IMR-90 (cell line): ENCODE data around the gene CATSPERB. TPM values are rescaled to one million over a fixed set of nuclear protein-coding genes. Genes with fewer than 3 reads are reported as not detected.

ENCODE experiments used
- ATAC-seq: fragments of 200-7000 bp; cut with Tn5 transposase; 2 replicates; pipeline ENCODE4 v1.9.1; 2020; ENCODE audit warnings: low read depth, mild to moderate bottlenecking, moderate library complexity
- BruUV-seq: library from RNA; stranded (reverse); fragments of 400-500 nt; replicated peaks from 2 replicates; lab custom pipeline; 2021; lab: Mats Ljungman, UMichigan
- CTCF ChIA-PET: fragments of 300-600 bp; formaldehyde crosslinking; extraction: SDS; loops from one replicate; lab custom pipeline; 2021; ENCODE audit warnings: antibody characterized with exemption; lab: Yijun Ruan, JAX
- POLR2A ChIA-PET: fragments of 300-600 bp; sonication (Branson Sonifier 250); formaldehyde crosslinking; loops from one replicate; lab custom pipeline; 2022; ENCODE audit warnings: antibody characterized with exemption; ENCODE audit not compliant: unreplicated experiment; lab: Charles Lee
- DNase-seq: peaks from one replicate; pipeline ENCODE4 v3.0.0; 2013
- H2AFZ ChIP-seq: replicated peaks from 2 replicates; pipeline ENCODE3; 2013; ENCODE audit warnings: low read length, mild to moderate bottlenecking; ENCODE audit not compliant: poor library complexity
- H2AK5ac ChIP-seq: 2 replicates; pipeline ENCODE4 v1.6.1; 2013; ENCODE audit warnings: low read depth, low read length, inconsistent platforms
- H2AK9ac ChIP-seq: replicated peaks from 2 replicates; pipeline ENCODE3; 2013; ENCODE audit warnings: mild to moderate bottlenecking, low read depth, low read length, moderate library complexity; ENCODE audit not compliant: poor library complexity
- H2BK120ac ChIP-seq: 2 replicates; pipeline ENCODE4 v1.6.1; 2013; ENCODE audit warnings: low read depth, low read length, inconsistent platforms
- H2BK15ac ChIP-seq: 3 replicates; pipeline ENCODE4 v1.6.1; 2013; ENCODE audit warnings: low read depth, low read length, inconsistent platforms
- H2BK20ac ChIP-seq: 2 replicates; pipeline ENCODE4 v1.6.1; 2013; ENCODE audit warnings: low read depth, mild to moderate bottlenecking, inconsistent platforms, low read length, moderate library complexity
- H2BK5ac ChIP-seq: 2 replicates; pipeline ENCODE4 v1.6.1; 2013; ENCODE audit warnings: mild to moderate bottlenecking, low read depth, low read length, inconsistent platforms; ENCODE audit not compliant: poor library complexity, severe bottlenecking
- H3K14ac ChIP-seq: replicated peaks from 2 replicates; pipeline ENCODE4 v1.6.1; 2013; ENCODE audit warnings: low read depth, low read length, inconsistent platforms
- H3K18ac ChIP-seq: 2 replicates; pipeline ENCODE4 v1.6.1; 2013; ENCODE audit warnings: low read depth, low read length, control low read depth
- H3K23ac ChIP-seq: 2 replicates; pipeline ENCODE4 v1.6.1; 2013; ENCODE audit warnings: low read depth, low read length, inconsistent platforms
- H3K27ac ChIP-seq: 2 replicates; pipeline ENCODE4 v1.5.1; 2013; ENCODE audit warnings: mild to moderate bottlenecking, control low read depth, low read length; ENCODE audit not compliant: insufficient read depth
- H3K27me3 ChIP-seq: 2 replicates; pipeline ENCODE4 v1.6.1; 2013; ENCODE audit warnings: low read length; ENCODE audit not compliant: control insufficient read depth, insufficient read depth
- H3K36me3 ChIP-seq: 2 replicates; pipeline ENCODE4 v1.6.1; 2013; ENCODE audit warnings: low read length, mixed read lengths; ENCODE audit not compliant: control insufficient read depth, insufficient read depth
- H3K4ac ChIP-seq: 2 replicates; pipeline ENCODE4 v1.6.1; 2013; ENCODE audit warnings: low read depth, low read length, inconsistent platforms
- H3K4me1 ChIP-seq: 2 replicates; pipeline ENCODE4 v1.6.1; 2013; ENCODE audit warnings: low read length, mixed read lengths; ENCODE audit not compliant: control insufficient read depth, insufficient read depth
- H3K4me2 ChIP-seq: 2 replicates; pipeline ENCODE4 v1.6.1; 2013; ENCODE audit warnings: low read depth, mild to moderate bottlenecking, control low read depth, low read length, moderate library complexity
- H3K4me3 ChIP-seq: 2 replicates; pipeline ENCODE4 v1.5.1; 2013; ENCODE audit warnings: low read depth, mild to moderate bottlenecking, control low read depth, low read length, moderate library complexity; ENCODE audit not compliant: insufficient read depth
- H3K56ac ChIP-seq: 2 replicates; pipeline ENCODE4 v1.6.1; 2013; ENCODE audit warnings: low read length, inconsistent platforms; ENCODE audit not compliant: insufficient read depth; ENCODE audit errors: extremely low read depth
- H3K79me1 ChIP-seq, 2 experiments: 2 replicates each; pipeline ENCODE4 v1.6.1; 2013; ENCODE audit warnings: low read length in 2 of 2, inconsistent platforms in 1 of 2, low read depth in 1 of 2
- H3K9ac ChIP-seq: 2 replicates; pipeline ENCODE4 v1.6.1; 2013; ENCODE audit warnings: low read depth, low read length, control low read depth
- H3K9me1 ChIP-seq: 2 replicates; pipeline ENCODE4 v1.6.1; 2013; ENCODE audit warnings: low read length, inconsistent platforms; ENCODE audit not compliant: insufficient read depth
- H3K9me3 ChIP-seq: 2 replicates; pipeline ENCODE4 v1.6.1; 2013; ENCODE audit warnings: low read length; ENCODE audit not compliant: control insufficient read depth, insufficient read depth
- H4K20me1 ChIP-seq: 2 replicates; pipeline ENCODE4 v1.6.1; 2013; ENCODE audit warnings: low read length, inconsistent platforms; ENCODE audit not compliant: insufficient read depth
- H4K5ac ChIP-seq: 2 replicates; pipeline ENCODE4 v1.6.1; 2013; ENCODE audit warnings: mild to moderate bottlenecking, low read depth, low read length, control low read depth
- H4K8ac ChIP-seq, 2 experiments: 2 replicates each; pipeline ENCODE4 v1.6.1; 2013; ENCODE audit warnings: low read depth in 2 of 2, low read length in 2 of 2, control low read depth in 1 of 2, inconsistent platforms in 1 of 2
- H4K91ac ChIP-seq: 2 replicates; pipeline ENCODE4 v1.6.1; 2013; ENCODE audit warnings: low read depth, low read length, inconsistent platforms; ENCODE audit not compliant: insufficient read depth
- CEBPB ChIP-seq: IDR thresholded peaks from 2 replicates; pipeline ENCODE4 v1.6.1; 2012; ENCODE audit warnings: low read depth, low read length, improper control_type of control experiment
- FOS ChIP-seq: fragments of 150-350 bp; IDR thresholded peaks from 2 replicates; pipeline ENCODE4 v1.6.1; 2016; ENCODE audit warnings: low read depth, low read length
- NFE2L2 ChIP-seq: fragments of 150-350 bp; IDR thresholded peaks from 2 replicates; pipeline ENCODE4 v1.6.1; 2016; ENCODE audit warnings: low read depth, mild to moderate bottlenecking, low read length
- RAD21 ChIP-seq: IDR thresholded peaks from 2 replicates; pipeline ENCODE4 v1.6.1; 2012; ENCODE audit warnings: low read length, improper control_type of control experiment
- WGBS, 2 experiments: methylation state at CpG; one replicate each; pipeline versions ENCODE4 v1.1.5 to v1.1.7; 2013; ENCODE audit warnings: missing lambda C conversion rate in 2 of 2; ENCODE audit not compliant: insufficient read length in 1 of 2; ENCODE audit errors: extremely low coverage in 2 of 2; 5-methylcytosine and 5-hydroxymethylcytosine counted together
- dilution Hi-C: fragments of 300-500 bp; cut with HindIII; formaldehyde crosslinking; loops from one replicate; pipeline ENCODE4 v1.14.3; 2018; ENCODE audit warnings: low sequenced_read_pairs; ENCODE audit not compliant: unreplicated experiment
- in situ Hi-C: fragments of 300-500 bp; cut with MboI; formaldehyde crosslinking; loops from 3 replicates; pipeline ENCODE4 v1.14.3; 2019; ENCODE audit warnings: low sequenced_read_pairs, inconsistent platforms, mixed read lengths
- intact Hi-C: fragments of 100-400 bp; cut with micrococcal nuclease; formaldehyde crosslinking; loops from 2 replicates; pipeline ENCODE4 v1.10.0; 2022
- polyA plus RNA-seq, 3 experiments: library from polyadenylated mRNA; depleted of rRNA; stranded (reverse); fragments of >200 nt; gene quantifications; 2 replicates each; pipeline ENCODE4 v1.2.3, GENCODE V29; 2012; ENCODE audit warnings: low replicate concordance in 1 of 3
- total RNA-seq: library from RNA; depleted of rRNA; stranded (reverse); fragments of >200 nt; gene quantifications from 2 replicates; pipeline ENCODE4 v1.2.3, GENCODE V29; 2012
- TF ChIP-seq, protein P1 (sequence below): fragments of 150-350 bp; IDR thresholded peaks from 2 replicates; pipeline ENCODE4 v1.6.1; 2016; ENCODE audit warnings: low read depth, mild to moderate bottlenecking, low read length, moderate library complexity, borderline replicate concordance

The CATSPERB gene
- total and polyA plus RNA-seq, 2 of the 4 experiments (the other 2 are of a cell fraction) = not detected

DNA sequence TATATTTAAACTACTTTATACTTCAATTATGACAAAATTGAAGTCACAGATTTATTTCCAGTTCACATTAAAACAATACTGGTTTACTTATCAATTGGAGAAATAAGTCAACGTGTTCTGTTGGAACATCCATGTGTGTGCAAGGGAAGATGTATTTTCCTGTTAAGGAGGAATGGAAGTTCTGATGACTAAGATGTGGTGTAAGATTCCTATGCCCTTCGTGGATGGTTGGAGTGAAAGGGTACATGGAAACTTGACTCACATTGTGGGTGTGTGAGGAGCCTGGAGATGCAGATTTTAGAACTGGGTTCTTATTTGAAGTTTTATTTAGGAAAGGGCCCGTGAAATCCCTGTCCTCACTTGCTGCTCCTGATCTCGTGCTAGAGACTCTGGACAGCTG is 95.3 kb downstream of the CATSPERB start:
- ChIA-PET CTCF (no interaction called here), POLR2A (no interaction called here)
- no peak overlapping the region for H3K4me3 ChIP-seq
- no peak overlapping the region for H4K5ac ChIP-seq
- no peak overlapping the region for H2BK5ac ChIP-seq
- dilution Hi-C loops (no loop called here), in situ Hi-C loops (no loop called here), intact Hi-C loops (no loop called here)
- no peak overlapping the region for H4K91ac ChIP-seq
- no peak overlapping the region for H2BK120ac ChIP-seq
- TF ChIP-seq FOS (no peak), NFE2L2 (no peak), CEBPB (no peak), RAD21 (no peak)
- TF ChIP-seq, protein P1, sequence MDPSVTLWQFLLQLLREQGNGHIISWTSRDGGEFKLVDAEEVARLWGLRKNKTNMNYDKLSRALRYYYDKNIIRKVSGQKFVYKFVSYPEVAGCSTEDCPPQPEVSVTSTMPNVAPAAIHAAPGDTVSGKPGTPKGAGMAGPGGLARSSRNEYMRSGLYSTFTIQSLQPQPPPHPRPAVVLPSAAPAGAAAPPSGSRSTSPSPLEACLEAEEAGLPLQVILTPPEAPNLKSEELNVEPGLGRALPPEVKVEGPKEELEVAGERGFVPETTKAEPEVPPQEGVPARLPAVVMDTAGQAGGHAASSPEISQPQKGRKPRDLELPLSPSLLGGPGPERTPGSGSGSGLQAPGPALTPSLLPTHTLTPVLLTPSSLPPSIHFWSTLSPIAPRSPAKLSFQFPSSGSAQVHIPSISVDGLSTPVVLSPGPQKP = no peak
- H4K20me1 ChIP-seq = no peaks in the 10 kb centered on the region
- no peak overlapping the region for H2BK20ac ChIP-seq
- H3K4me2 ChIP-seq = no peak overlapping the region
- H3K9ac ChIP-seq = no peak overlapping the region
- ATAC-seq (no peak), DNase-seq (no peak)
- H2AFZ ChIP-seq = no peak overlapping the region
- no peaks in the 10 kb centered on the region for H3K36me3 ChIP-seq
- no peak overlapping the region for H3K18ac ChIP-seq
- H3K9me1 ChIP-seq = no peaks in the 10 kb centered on the region
- no peaks in the 10 kb centered on the region for H3K27me3 ChIP-seq
- no peaks in the 10 kb centered on the region for H3K9me3 ChIP-seq
- WGBS, 2 experiments = 15% methylated on average over 4 of the region's 4 CpGs; no CpG with 5 or more reads in 1 of the 2 experiments
- H2AK5ac ChIP-seq = no peak overlapping the region
- no peak overlapping the region for H3K27ac ChIP-seq
- H3K23ac ChIP-seq = no peak overlapping the region
- H3K79me1 ChIP-seq = no peaks in the 10 kb centered on the region
- no peak overlapping the region for H3K56ac ChIP-seq
- H3K14ac ChIP-seq = no peak overlapping the region
- H2BK15ac ChIP-seq = no peak overlapping the region
- H4K8ac ChIP-seq = no peak overlapping the region
- no peak overlapping the region for H3K4ac ChIP-seq
- H2AK9ac ChIP-seq = no peak overlapping the region
- BruUV-seq = no TSS peak
- H3K4me1 ChIP-seq = no peaks in the 10 kb centered on the region
